GM23338 (cell line): Measurements from ENCODE around the gene RUSC2. TPM values are rescaled to one million over a fixed set of nuclear protein-coding genes. Genes with fewer than 3 reads are reported as not detected.

Source experiments
- ATAC-seq: fragments of 200-7000 bp; cut with Tn5 transposase; 3 replicates; pipeline ENCODE4 v1.9.1; 2020
- DNase-seq: peaks from one replicate; pipeline ENCODE4 v3.0.0-alpha.2; 2015; ENCODE audit warnings: low spot score
- H2AFZ ChIP-seq: fragments of 200-600 bp; sonication (generic); 2 replicates; pipeline ENCODE4 v1.8.0; 2016; ENCODE audit warnings: antibody characterized with exemption, mild to moderate bottlenecking, moderate library complexity
- H3F3A ChIP-seq: fragments of 200-600 bp; sonication (generic); replicated peaks from 2 replicates; pipeline ENCODE4 v1.8.0; 2017; ENCODE audit warnings: antibody characterized with exemption, mixed run types, low read depth
- H3K27ac ChIP-seq: fragments of 200-600 bp; sonication (generic); 2 replicates; pipeline ENCODE4 v1.6.1; 2016; ENCODE audit warnings: low read depth
- H3K27me3 ChIP-seq: fragments of 200-600 bp; sonication (generic); 2 replicates; pipeline ENCODE4 v1.8.0; 2016; ENCODE audit warnings: mild to moderate bottlenecking, mixed run types, moderate library complexity; ENCODE audit not compliant: insufficient read depth
- H3K36me3 ChIP-seq: fragments of 200-600 bp; sonication (generic); 2 replicates; pipeline ENCODE4 v1.8.0; 2016; ENCODE audit warnings: mild to moderate bottlenecking; ENCODE audit not compliant: insufficient read depth
- H3K4me1 ChIP-seq: fragments of 200-600 bp; sonication (generic); 2 replicates; pipeline ENCODE4 v1.8.0; 2016; ENCODE audit warnings: mild to moderate bottlenecking, moderate library complexity; ENCODE audit not compliant: insufficient read depth
- H3K4me2 ChIP-seq: fragments of 200-600 bp; sonication (generic); 2 replicates; pipeline ENCODE4 v1.7.1; 2017; ENCODE audit warnings: mixed run types
- H3K4me3 ChIP-seq: fragments of 200-600 bp; sonication (generic); 2 replicates; pipeline ENCODE4 v1.6.1; 2016; ENCODE audit warnings: mixed run types
- H3K79me2 ChIP-seq: fragments of 200-600 bp; sonication (generic); replicated peaks from 2 replicates; pipeline ENCODE4 v1.8.0; 2017; ENCODE audit warnings: mild to moderate bottlenecking; ENCODE audit not compliant: insufficient read depth
- H3K9me2 ChIP-seq: fragments of 200-600 bp; sonication (generic); 2 replicates; pipeline ENCODE4 v1.8.0; 2017; ENCODE audit not compliant: insufficient read depth
- H4K20me1 ChIP-seq: fragments of 200-600 bp; sonication (generic); replicated peaks from 2 replicates; pipeline ENCODE4 v1.8.0; 2017; ENCODE audit warnings: mild to moderate bottlenecking; ENCODE audit not compliant: insufficient read depth
- H3K27ac Mint-ChIP-seq: 2 replicates; pipeline ENCODE4 v1.8.0; 2020; ENCODE audit warnings: inconsistent platforms, mild to moderate bottlenecking, moderate library complexity, mixed read lengths
- H3K27me3 Mint-ChIP-seq: 3 replicates; pipeline ENCODE4 v1.8.0; 2022; ENCODE audit warnings: low read depth, mild to moderate bottlenecking, moderate library complexity, mixed read lengths, inconsistent platforms; ENCODE audit not compliant: insufficient read depth, poor library complexity
- H3K36me3 Mint-ChIP-seq: 3 replicates; pipeline ENCODE4 v1.8.0; 2021; ENCODE audit warnings: low read depth, mild to moderate bottlenecking, inconsistent platforms, moderate library complexity, mixed read lengths
- H3K4me1 Mint-ChIP-seq: 3 replicates; pipeline ENCODE4 v1.8.0; 2020; ENCODE audit warnings: mild to moderate bottlenecking, inconsistent platforms, mixed read lengths
- H3K4me3 Mint-ChIP-seq: 3 replicates; pipeline ENCODE4 v1.8.0; 2021; ENCODE audit warnings: moderate library complexity, mild to moderate bottlenecking, inconsistent platforms, mixed read lengths
- H3K9me3 Mint-ChIP-seq: 3 replicates; pipeline ENCODE4 v1.8.0; 2020; ENCODE audit warnings: moderate library complexity, mild to moderate bottlenecking, inconsistent platforms, mixed read lengths
- CREB1 ChIP-seq: fragments of 250-450 bp; sonication (Bioruptor Pico); IDR thresholded peaks from 2 replicates; pipeline ENCODE4 v1.5.0; 2020; ENCODE audit warnings: low read depth, mild to moderate bottlenecking, moderate library complexity
- EZH2 ChIP-seq: fragments of 200-600 bp; sonication (generic); IDR thresholded peaks from one replicate; pipeline ENCODE4 v1.8.0; 2017; ENCODE audit warnings: antibody characterized with exemption, mild to moderate bottlenecking, low read depth; ENCODE audit not compliant: unreplicated experiment
- JUNB ChIP-seq: IDR thresholded peaks from one replicate; pipeline ENCODE4 v1.6.1; 2016; ENCODE audit warnings: antibody characterized with exemption; ENCODE audit not compliant: unreplicated experiment
- NANOG ChIP-seq: IDR thresholded peaks from 2 replicates; pipeline ENCODE4 v1.6.1; 2016; ENCODE audit warnings: antibody characterized with exemption, borderline replicate concordance
- POLR2AphosphoS5 ChIP-seq: IDR thresholded peaks from 2 replicates; pipeline ENCODE4 v1.6.1; 2016; ENCODE audit warnings: antibody characterized with exemption, low read depth
- STAT1 ChIP-seq: IDR thresholded peaks from one replicate; pipeline ENCODE4 v1.6.1; 2016; ENCODE audit warnings: antibody characterized with exemption; ENCODE audit not compliant: unreplicated experiment
- ZNF114 ChIP-seq: fragments of 250-450 bp; sonication (Bioruptor Pico); IDR thresholded peaks from 2 replicates; pipeline ENCODE4 v1.5.0; 2020; ENCODE audit warnings: mild to moderate bottlenecking, moderate library complexity
- ZNF331 ChIP-seq: fragments of 250-450 bp; sonication (Bioruptor Pico); IDR thresholded peaks from 2 replicates; pipeline ENCODE4 v1.5.0; 2020; ENCODE audit warnings: low read depth, mild to moderate bottlenecking, moderate library complexity
- polyA plus RNA-seq: library from polyadenylated mRNA; unstranded; fragments of >200 nt; fragmentation: Nextera tagmentation; extraction: Ambion mirVana; gene quantifications from 2 replicates; pipeline ENCODE4 v1.2.1, GENCODE V29; 2016
- total RNA-seq: library from RNA; depleted of rRNA; stranded (reverse); fragments of >200 nt; shearing (Covaris generic); gene quantifications from 2 replicates; pipeline ENCODE4 v1.2.3, GENCODE V29; 2014
- TF ChIP-seq, protein P1 (sequence below), 2 experiments: fragments of 200-600 bp in 1 of 2; sonication (generic) in 1 of 2; conservative IDR thresholded peaks; 2 replicates each; pipeline versions ENCODE4 v1.5.1 to v1.6.1; 2016 to 2017; ENCODE audit warnings: antibody characterized with exemption in 2 of 2, low read depth in 2 of 2, mild to moderate bottlenecking in 2 of 2, moderate library complexity in 1 of 2
- TF ChIP-seq, protein P2 (sequence below): IDR thresholded peaks from one replicate; pipeline ENCODE4 v1.6.1; 2018; ENCODE audit warnings: antibody characterized with exemption; ENCODE audit not compliant: unreplicated experiment
- TF ChIP-seq, protein P3 (sequence below): IDR thresholded peaks from 2 replicates; pipeline ENCODE4 v1.6.1; 2016; ENCODE audit warnings: antibody characterized with exemption

Gene RUSC2
- total and polyA plus RNA-seq, 2 experiments from 2014 or later = 3.0 to 8.2 TPM

DNA sequence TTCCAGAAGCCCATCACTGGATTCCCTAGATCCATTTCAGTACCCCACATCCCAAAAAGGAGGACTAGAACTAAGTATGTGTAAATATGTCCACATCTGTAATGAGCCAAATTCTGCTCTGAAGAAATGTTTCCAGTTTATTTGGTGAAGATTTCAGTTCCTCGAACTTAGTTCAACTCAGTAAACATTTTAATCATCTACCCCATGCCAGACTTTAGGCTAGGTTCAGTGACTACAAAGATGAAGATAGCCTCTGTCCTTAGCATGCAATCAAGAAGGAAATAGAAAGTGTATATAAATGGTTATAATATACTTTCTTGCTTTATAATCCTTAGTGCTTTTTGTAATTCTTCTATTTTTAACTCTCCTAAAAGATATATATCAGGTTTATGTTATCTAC is 21.5 kb downstream of the RUSC2 start:
- no peak overlapping the region for H3K4me3 ChIP-seq
- H3F3A ChIP-seq = no peaks in the 10 kb centered on the region
- H3K27me3 ChIP-seq = no peaks in the 10 kb centered on the region
- H3K79me2 ChIP-seq = no peaks in the 10 kb centered on the region
- H3K4me3 Mint-ChIP-seq = no peak overlapping the region
- DNase-seq (no peak), ATAC-seq (no peak)
- H3K4me2 ChIP-seq = no peak overlapping the region
- H3K27ac ChIP-seq = no peak overlapping the region
- H3K9me2 ChIP-seq = no peaks in the 10 kb centered on the region
- TF ChIP-seq ZNF331 (CRISPR knock-in tag) (no peak), POLR2AphosphoS5 (no peak), CREB1 (no peak), ZNF114 (CRISPR knock-in tag) (no peak)
- TF ChIP-seq, protein P1, sequence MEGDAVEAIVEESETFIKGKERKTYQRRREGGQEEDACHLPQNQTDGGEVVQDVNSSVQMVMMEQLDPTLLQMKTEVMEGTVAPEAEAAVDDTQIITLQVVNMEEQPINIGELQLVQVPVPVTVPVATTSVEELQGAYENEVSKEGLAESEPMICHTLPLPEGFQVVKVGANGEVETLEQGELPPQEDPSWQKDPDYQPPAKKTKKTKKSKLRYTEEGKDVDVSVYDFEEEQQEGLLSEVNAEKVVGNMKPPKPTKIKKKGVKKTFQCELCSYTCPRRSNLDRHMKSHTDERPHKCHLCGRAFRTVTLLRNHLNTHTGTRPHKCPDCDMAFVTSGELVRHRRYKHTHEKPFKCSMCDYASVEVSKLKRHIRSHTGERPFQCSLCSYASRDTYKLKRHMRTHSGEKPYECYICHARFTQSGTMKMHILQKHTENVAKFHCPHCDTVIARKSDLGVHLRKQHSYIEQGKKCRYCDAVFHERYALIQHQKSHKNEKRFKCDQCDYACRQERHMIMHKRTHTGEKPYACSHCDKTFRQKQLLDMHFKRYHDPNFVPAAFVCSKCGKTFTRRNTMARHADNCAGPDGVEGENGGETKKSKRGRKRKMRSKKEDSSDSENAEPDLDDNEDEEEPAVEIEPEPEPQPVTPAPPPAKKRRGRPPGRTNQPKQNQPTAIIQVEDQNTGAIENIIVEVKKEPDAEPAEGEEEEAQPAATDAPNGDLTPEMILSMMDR (conservative IDR thresholded peaks at IDR 0.05; ENCODE audit: low read depth in 2 of 2) = no peak
- TF ChIP-seq, protein P2, sequence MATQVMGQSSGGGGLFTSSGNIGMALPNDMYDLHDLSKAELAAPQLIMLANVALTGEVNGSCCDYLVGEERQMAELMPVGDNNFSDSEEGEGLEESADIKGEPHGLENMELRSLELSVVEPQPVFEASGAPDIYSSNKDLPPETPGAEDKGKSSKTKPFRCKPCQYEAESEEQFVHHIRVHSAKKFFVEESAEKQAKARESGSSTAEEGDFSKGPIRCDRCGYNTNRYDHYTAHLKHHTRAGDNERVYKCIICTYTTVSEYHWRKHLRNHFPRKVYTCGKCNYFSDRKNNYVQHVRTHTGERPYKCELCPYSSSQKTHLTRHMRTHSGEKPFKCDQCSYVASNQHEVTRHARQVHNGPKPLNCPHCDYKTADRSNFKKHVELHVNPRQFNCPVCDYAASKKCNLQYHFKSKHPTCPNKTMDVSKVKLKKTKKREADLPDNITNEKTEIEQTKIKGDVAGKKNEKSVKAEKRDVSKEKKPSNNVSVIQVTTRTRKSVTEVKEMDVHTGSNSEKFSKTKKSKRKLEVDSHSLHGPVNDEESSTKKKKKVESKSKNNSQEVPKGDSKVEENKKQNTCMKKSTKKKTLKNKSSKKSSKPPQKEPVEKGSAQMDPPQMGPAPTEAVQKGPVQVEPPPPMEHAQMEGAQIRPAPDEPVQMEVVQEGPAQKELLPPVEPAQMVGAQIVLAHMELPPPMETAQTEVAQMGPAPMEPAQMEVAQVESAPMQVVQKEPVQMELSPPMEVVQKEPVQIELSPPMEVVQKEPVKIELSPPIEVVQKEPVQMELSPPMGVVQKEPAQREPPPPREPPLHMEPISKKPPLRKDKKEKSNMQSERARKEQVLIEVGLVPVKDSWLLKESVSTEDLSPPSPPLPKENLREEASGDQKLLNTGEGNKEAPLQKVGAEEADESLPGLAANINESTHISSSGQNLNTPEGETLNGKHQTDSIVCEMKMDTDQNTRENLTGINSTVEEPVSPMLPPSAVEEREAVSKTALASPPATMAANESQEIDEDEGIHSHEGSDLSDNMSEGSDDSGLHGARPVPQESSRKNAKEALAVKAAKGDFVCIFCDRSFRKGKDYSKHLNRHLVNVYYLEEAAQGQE = no peak
- no peak overlapping the region for H3K27ac Mint-ChIP-seq
- no peaks in the 10 kb centered on the region for H3K36me3 Mint-ChIP-seq
- no peak overlapping the region for H2AFZ ChIP-seq
- H3K9me3 Mint-ChIP-seq = no peaks in the 10 kb centered on the region
- no peaks in the 10 kb centered on the region for H3K36me3 ChIP-seq
- H4K20me1 ChIP-seq = 0 out of 2 replicates have a peak, but pooled peaks cover 2% of the 10 kb centered on the region
- H3K4me1 ChIP-seq = peaks cover 13% of the 10 kb centered on the region; the same call in 1 of the 2 replicates
- H3K4me1 Mint-ChIP-seq = peaks cover 5% of the 10 kb centered on the region; the same call in 2 of the 3 replicates
- no peaks in the 10 kb centered on the region for H3K27me3 Mint-ChIP-seq

DNA sequence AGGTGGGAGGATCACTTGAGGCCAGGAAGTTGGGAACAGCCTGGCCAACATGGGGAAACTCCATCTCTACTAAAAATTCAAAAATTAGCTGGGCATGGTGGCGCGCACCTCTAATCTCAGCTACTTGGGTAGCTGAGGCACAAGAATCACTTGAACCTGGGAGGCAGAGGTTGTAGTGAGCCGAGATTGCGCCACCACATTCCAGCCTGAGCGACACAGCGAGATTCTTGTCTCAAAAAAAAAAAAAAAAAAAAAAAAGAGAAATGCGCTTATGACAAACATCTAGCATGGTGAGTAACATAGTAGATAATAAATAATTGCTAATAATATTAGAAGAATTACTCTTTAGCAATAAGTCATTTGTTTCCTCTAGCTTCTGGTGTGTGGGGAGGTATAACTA is 25.9 kb downstream of the RUSC2 start:
- no peak overlapping the region for H3K4me3 ChIP-seq
- H4K20me1 ChIP-seq = 0 out of 2 replicates have a peak, but pooled peaks cover 2% of the 10 kb centered on the region
- H3K4me2 ChIP-seq = no peak overlapping the region
- no peak overlapping the region for H2AFZ ChIP-seq
- H3K27ac ChIP-seq = no peak overlapping the region
- Mint-ChIP-seq H3K27ac (no peak overlapping the region), H3K27me3 (peaks cover 6% of the 10 kb centered on the region), H3K4me1 (peaks cover 46% of the 10 kb centered on the region), H3K36me3 (no peaks in the 10 kb centered on the region), H3K4me3 (no peak overlapping the region), H3K9me3 (no peaks in the 10 kb centered on the region)
- H3K4me1 ChIP-seq = peaks cover 46% of the 10 kb centered on the region
- H3K27me3 ChIP-seq = no peaks in the 10 kb centered on the region
- H3K9me2 ChIP-seq = no peaks in the 10 kb centered on the region
- DNase-seq (no peak), ATAC-seq (no peak)
- no peaks in the 10 kb centered on the region for H3F3A ChIP-seq
- no peaks in the 10 kb centered on the region for H3K36me3 ChIP-seq
- H3K79me2 ChIP-seq = no peaks in the 10 kb centered on the region
- TF ChIP-seq JUNB = no peak
- no peak for TF ChIP-seq NANOG
- no peak for TF ChIP-seq STAT1
- TF ChIP-seq, protein P1 (conservative IDR thresholded peaks at IDR 0.05; ENCODE audit: low read depth in 2 of 2) = no peak
- no peak for TF ChIP-seq EZH2
- TF ChIP-seq, protein P3, sequence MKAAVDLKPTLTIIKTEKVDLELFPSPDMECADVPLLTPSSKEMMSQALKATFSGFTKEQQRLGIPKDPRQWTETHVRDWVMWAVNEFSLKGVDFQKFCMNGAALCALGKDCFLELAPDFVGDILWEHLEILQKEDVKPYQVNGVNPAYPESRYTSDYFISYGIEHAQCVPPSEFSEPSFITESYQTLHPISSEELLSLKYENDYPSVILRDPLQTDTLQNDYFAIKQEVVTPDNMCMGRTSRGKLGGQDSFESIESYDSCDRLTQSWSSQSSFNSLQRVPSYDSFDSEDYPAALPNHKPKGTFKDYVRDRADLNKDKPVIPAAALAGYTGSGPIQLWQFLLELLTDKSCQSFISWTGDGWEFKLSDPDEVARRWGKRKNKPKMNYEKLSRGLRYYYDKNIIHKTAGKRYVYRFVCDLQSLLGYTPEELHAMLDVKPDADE = no peak
